Endodermal cell (in vitro differentiated cells): ENCODE results near the gene IMPA2. TPM values are rescaled to one million over a fixed set of nuclear protein-coding genes. Genes with fewer than 3 reads are reported as not detected.

Experiments used
- DNase-seq: peaks from one replicate; pipeline ENCODE4 v3.0.0-alpha.2; 2017
- H3K27ac ChIP-seq: 2 replicates; pipeline ENCODE4 v1.5.1; 2013; ENCODE audit warnings: mild to moderate bottlenecking, low read depth, low read length, moderate library complexity
- H3K27me3 ChIP-seq: 2 replicates; pipeline ENCODE4 v1.6.1; 2013; ENCODE audit warnings: mild to moderate bottlenecking, low read length, moderate library complexity; ENCODE audit not compliant: insufficient read depth, control insufficient read depth, poor library complexity, severe bottlenecking
- H3K36me3 ChIP-seq: 2 replicates; pipeline ENCODE4 v1.7.0; 2013; ENCODE audit warnings: mild to moderate bottlenecking, low read length, moderate library complexity; ENCODE audit not compliant: control insufficient read depth, insufficient read depth
- H3K4me1 ChIP-seq: one replicate; pipeline ENCODE4 v1.7.0; 2013; ENCODE audit warnings: low read length; ENCODE audit not compliant: control insufficient read depth, insufficient read depth
- H3K4me3 ChIP-seq: 2 replicates; pipeline ENCODE4 v1.5.1; 2013; ENCODE audit warnings: mild to moderate bottlenecking, low read length, moderate library complexity
- H3K9ac ChIP-seq: 2 replicates; pipeline ENCODE4 v1.6.1; 2013; ENCODE audit warnings: mild to moderate bottlenecking, low read length, moderate library complexity; ENCODE audit not compliant: poor library complexity, severe bottlenecking; ENCODE audit errors: extremely low read depth
- H3K9me3 ChIP-seq: 2 replicates; pipeline ENCODE4 v1.6.1; 2013; ENCODE audit warnings: mild to moderate bottlenecking, low read length, moderate library complexity; ENCODE audit not compliant: control insufficient read depth
- H3K27ac Mint-ChIP-seq: 2 replicates; pipeline ENCODE4 v1.8.0; 2020; ENCODE audit warnings: mixed read lengths
- H3K27me3 Mint-ChIP-seq: 2 replicates; pipeline ENCODE4 v1.8.0; 2021; ENCODE audit warnings: mild to moderate bottlenecking, mixed read lengths; ENCODE audit not compliant: insufficient read depth
- H3K36me3 Mint-ChIP-seq: 2 replicates; pipeline ENCODE4 v1.8.0; 2020; ENCODE audit warnings: low read depth, mixed read lengths
- H3K4me1 Mint-ChIP-seq: 2 replicates; pipeline ENCODE4 v1.8.0; 2020; ENCODE audit warnings: mixed read lengths
- H3K4me3 Mint-ChIP-seq: 2 replicates; pipeline ENCODE4 v1.8.0; 2020; ENCODE audit warnings: mild to moderate bottlenecking, moderate library complexity, mixed read lengths
- H3K9me3 Mint-ChIP-seq: 2 replicates; pipeline ENCODE4 v1.8.0; 2020; ENCODE audit warnings: mild to moderate bottlenecking, mixed read lengths
- CTCF ChIP-seq: fragments of 200-600 bp; sonication (generic); conservative IDR thresholded peaks from 2 replicates; pipeline ENCODE4 v1.5.0; 2021; ENCODE audit warnings: antibody characterized with exemption, mild to moderate bottlenecking
- WGBS, 2 experiments: methylation state at CpG; one replicate each; pipeline versions ENCODE4 v1.1.5 to v1.1.7; 2013; ENCODE audit warnings: missing lambda C conversion rate in 2 of 2, mixed read lengths in 1 of 2; ENCODE audit not compliant: insufficient coverage in 1 of 2, insufficient read length in 1 of 2; 5-methylcytosine and 5-hydroxymethylcytosine counted together
- total RNA-seq, 2 donors: library from RNA; stranded (reverse); fragmentation: NEBNext Ultra II Directional in 1 of 2; extraction: Animal tissue kit (Norgen Biotek cat#: 25700) in 1 of 2; gene quantifications; 2 replicates in 1 of 2; 3 replicates in 1 of 2; pipeline ENCODE4 v1.2.1, GENCODE V29; 2021

Gene IMPA2
- total RNA-seq, 2 donors from 2014 or later = 68.0 to 88.9 TPM

DNA sequence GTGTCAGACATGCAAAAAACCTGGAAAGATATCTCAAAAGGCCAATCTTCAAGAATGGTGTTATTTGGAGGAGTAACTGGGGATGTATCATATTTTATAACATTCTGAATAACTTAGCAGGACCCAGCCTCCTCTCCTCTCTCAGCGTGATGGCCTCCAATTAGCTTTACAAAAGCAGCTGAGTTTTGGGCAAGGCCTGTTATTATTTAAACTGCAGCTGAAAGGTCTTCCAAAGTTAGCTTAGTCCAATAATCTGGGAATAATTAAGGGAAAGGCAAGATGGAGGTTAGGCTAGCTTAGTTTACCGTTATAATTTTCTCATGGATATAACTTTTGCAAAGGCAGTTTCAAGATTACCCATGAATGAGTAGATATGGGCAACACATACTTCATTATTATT is 40.4 kb upstream of the IMPA2 start:
- 80 to 100% methylated on average over 1 to 2 of the region's 2 CpGs for WGBS, 2 experiments
- TF ChIP-seq CTCF = no peak
- Histone ChIP-seq H3K4me1 (no peaks in the 10 kb centered on the region), H3K9ac (no peak overlapping the region), H3K27ac (no peak overlapping the region), H3K36me3 (no peaks in the 10 kb centered on the region), H3K27me3 (no peaks in the 10 kb centered on the region), H3K4me3 (no peak overlapping the region), H3K9me3 (no peaks in the 10 kb centered on the region)
- Mint-ChIP-seq H3K4me1 (peaks cover 5% of the 10 kb centered on the region), H3K27me3 (no peaks in the 10 kb centered on the region), H3K27ac (no peak overlapping the region), H3K4me3 (no peak overlapping the region), H3K36me3 (no peaks in the 10 kb centered on the region), H3K9me3 (peaks cover 9% of the 10 kb centered on the region)
- no peak for DNase-seq

DNA sequence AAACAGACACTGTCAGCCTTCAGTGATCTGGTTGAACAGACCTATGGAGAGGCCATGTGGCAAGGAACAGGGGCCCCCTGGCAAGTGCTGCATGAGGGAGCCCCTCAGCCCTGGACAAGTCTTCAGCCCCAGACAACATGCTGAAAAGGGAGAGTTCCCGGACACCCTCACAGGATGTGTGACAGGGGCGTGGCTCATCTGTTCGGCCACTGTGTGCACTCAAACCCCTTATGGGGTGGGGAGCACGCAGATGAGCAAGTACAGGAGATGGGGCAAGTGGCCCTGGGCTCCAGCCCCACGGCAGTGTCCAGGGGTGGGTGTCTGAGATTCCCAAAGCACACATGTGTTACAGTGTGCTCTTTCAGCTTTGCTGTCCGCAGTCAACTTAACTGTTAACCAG is 37.8 kb upstream of the IMPA2 start:
- Mint-ChIP-seq H3K27me3 (no peaks in the 10 kb centered on the region), H3K4me3 (no peak overlapping the region), H3K9me3 (peaks cover 9% of the 10 kb centered on the region), H3K36me3 (no peaks in the 10 kb centered on the region), H3K4me1 (peaks cover 11% of the 10 kb centered on the region), H3K27ac (no peak overlapping the region)
- no peak overlapping the region for H3K9ac ChIP-seq
- no peaks in the 10 kb centered on the region for H3K27me3 ChIP-seq
- H3K36me3 ChIP-seq = no peaks in the 10 kb centered on the region
- 78% methylated on average over 5 to 6 of the region's 6 CpGs for WGBS, 2 experiments
- H3K27ac ChIP-seq = no peak overlapping the region
- no peak for TF ChIP-seq CTCF
- H3K9me3 ChIP-seq = no peaks in the 10 kb centered on the region
- H3K4me3 ChIP-seq = no peak overlapping the region
- peaks cover 7% of the 10 kb centered on the region for H3K4me1 ChIP-seq
- DNase-seq = no peak

- Histone ChIP-seq H3K27me3 (no peaks in the 10 kb centered on the region), H3K9ac (no peak overlapping the region), H3K27ac (no peak overlapping the region), H3K36me3 (no peaks in the 10 kb centered on the region), H3K4me1 (peaks cover 7% of the 10 kb centered on the region), H3K9me3 (no peaks in the 10 kb centered on the region), H3K4me3 (no peak overlapping the region)
- H3K4me3 Mint-ChIP-seq = no peak overlapping the region
- 77 to 80% methylated on average over 3 to 4 of the region's 4 CpGs for WGBS, 2 experiments
- peaks cover 9% of the 10 kb centered on the region for H3K9me3 Mint-ChIP-seq
- no peaks in the 10 kb centered on the region for H3K36me3 Mint-ChIP-seq
- no peaks in the 10 kb centered on the region for H3K27me3 Mint-ChIP-seq
- no peak for TF ChIP-seq CTCF
- no peak for DNase-seq
- H3K4me1 Mint-ChIP-seq = peaks cover 18% of the 10 kb centered on the region
- H3K27ac Mint-ChIP-seq = no peak overlapping the region
These were observed 37.1 kb upstream of the IMPA2 start for GRCh38 chr18:11944252-11944651.
